ENCODE results near the gene OSMR. TPM values are rescaled to one million over a fixed set of nuclear protein-coding genes. Genes with fewer than 3 reads are reported as not detected.
A peak's percentile ranks its signal among the peaks of the same experiment; 100 is the strongest.
"Not testable (repeated sequence)": the region's sequence is repeated elsewhere in the genome, so short reads cannot be mapped to it uniquely, and the experiment has no call there.

Gene OSMR
- total and polyA plus RNA-seq, 2 donors from 2014 or later = 12.9 to 118 TPM

GRCh38 chr5:38853753-38854470 is 8.1 kb downstream of the OSMR start:
- Histone ChIP-seq H3K4me3 (ENCODE audit: low read length in 3 of 3) (no peak overlapping the region), H3K4me1 (ENCODE audit: control insufficient read depth in 2 of 3, insufficient read depth in 2 of 3, low read depth in 1 of 3, low read length in 3 of 3) (no peaks in the 10 kb centered on the region), H3K9ac (ENCODE audit: low read length in 3 of 3) (no peak overlapping the region), H3K27me3 (ENCODE audit: control insufficient read depth, insufficient read depth, low read length) (no peaks in the 10 kb centered on the region), H3K36me3 (ENCODE audit: control insufficient read depth in 2 of 3, insufficient read depth in 3 of 3, low read length in 3 of 3) (no peaks in the 10 kb centered on the region), H3K9me3 (ENCODE audit: control insufficient read depth in 2 of 3, insufficient read depth in 1 of 3, low read length in 3 of 3) (no peaks in the 10 kb centered on the region), H3K27ac (ENCODE audit: low read depth in 2 of 2, low read length in 2 of 2) (no peak overlapping the region)
- DNase-seq (no peak), FAIRE-seq (no peak)
- intact Hi-C loops (cut with DNase I) = no loop called here
- TF ChIP-seq CTCF (IDR thresholded peaks at IDR 0.05; ENCODE audit: borderline replicate concordance, extremely low read depth, insufficient read depth) = no peak

- intact Hi-C loops (cut with DNase I) = no loop called here
- Histone ChIP-seq H3K4me1 (ENCODE audit: control insufficient read depth in 2 of 3, insufficient read depth in 2 of 3, low read depth in 1 of 3, low read length in 3 of 3) (no peaks in the 10 kb centered on the region), H3K27me3 (ENCODE audit: control insufficient read depth, insufficient read depth, low read length) (no peaks in the 10 kb centered on the region), H3K4me3 (ENCODE audit: low read length in 3 of 3) (no peak overlapping the region), H3K9ac (ENCODE audit: low read length in 3 of 3) (no peak overlapping the region), H3K27ac (ENCODE audit: low read depth in 2 of 2, low read length in 2 of 2) (no peak overlapping the region), H3K36me3 (ENCODE audit: control insufficient read depth in 2 of 3, insufficient read depth in 3 of 3, low read length in 3 of 3) (no peaks in the 10 kb centered on the region), H3K9me3 (ENCODE audit: control insufficient read depth in 2 of 3, insufficient read depth in 1 of 3, low read length in 3 of 3) (no peaks in the 10 kb centered on the region)
- FAIRE-seq (no peak), DNase-seq (no peak)
- no peak for TF ChIP-seq CTCF (IDR thresholded peaks at IDR 0.05; ENCODE audit: borderline replicate concordance, extremely low read depth, insufficient read depth)
Observed at GRCh38 chr5:38854907-38855306, 9.1 kb downstream of the OSMR start.

GRCh38 chr5:38856660-38857059 is 10.8 kb downstream of the OSMR start:
- no peak for FAIRE-seq
- TF ChIP-seq CTCF (IDR thresholded peaks at IDR 0.05; ENCODE audit: borderline replicate concordance, extremely low read depth, insufficient read depth) = no peak

GRCh38 chr5:38858839-38859238 is 13.0 kb downstream of the OSMR start:
- Histone ChIP-seq H3K27ac (ENCODE audit: low read depth in 2 of 2, low read length in 2 of 2) (no peak overlapping the region), H3K9ac (ENCODE audit: low read length in 3 of 3) (no peak overlapping the region), H3K36me3 (ENCODE audit: control insufficient read depth in 2 of 3, insufficient read depth in 3 of 3, low read length in 3 of 3) (no peaks in the 10 kb centered on the region), H3K4me1 (ENCODE audit: control insufficient read depth in 2 of 3, insufficient read depth in 2 of 3, low read depth in 1 of 3, low read length in 3 of 3) (no peaks in the 10 kb centered on the region), H3K4me3 (ENCODE audit: low read length in 3 of 3) (no peak overlapping the region), H3K27me3 (ENCODE audit: control insufficient read depth, insufficient read depth, low read length) (no peaks in the 10 kb centered on the region), H3K9me3 (ENCODE audit: control insufficient read depth in 2 of 3, insufficient read depth in 1 of 3, low read length in 3 of 3) (no peaks in the 10 kb centered on the region)
- TF ChIP-seq CTCF (IDR thresholded peaks at IDR 0.05; ENCODE audit: borderline replicate concordance, extremely low read depth, insufficient read depth) = no peak
- DNase-seq = no peak
- FAIRE-seq = no peak
- intact Hi-C loops (cut with DNase I) = no loop called here

More at GRCh38 chr5:38856660-38857059, 10.8 kb downstream of the OSMR start:
- no peak overlapping the region for H3K4me3 ChIP-seq (ENCODE audit: low read length in 3 of 3)
- intact Hi-C loops (cut with DNase I) = no loop called here
- no peak overlapping the region for H3K9ac ChIP-seq (ENCODE audit: low read length in 3 of 3)
- no peaks in the 10 kb centered on the region for H3K36me3 ChIP-seq (ENCODE audit: control insufficient read depth in 2 of 3, insufficient read depth in 3 of 3, low read length in 3 of 3)
- H3K27me3 ChIP-seq (ENCODE audit: control insufficient read depth, insufficient read depth, low read length) = no peaks in the 10 kb centered on the region
- no peak overlapping the region for H3K27ac ChIP-seq (ENCODE audit: low read depth in 2 of 2, low read length in 2 of 2)
- DNase-seq = no peak
- H3K4me1 ChIP-seq (ENCODE audit: control insufficient read depth in 2 of 3, insufficient read depth in 2 of 3, low read depth in 1 of 3, low read length in 3 of 3) = no peaks in the 10 kb centered on the region
- no peaks in the 10 kb centered on the region for H3K9me3 ChIP-seq (ENCODE audit: control insufficient read depth in 2 of 3, insufficient read depth in 1 of 3, low read length in 3 of 3)

GRCh38 chr5:38861986-38862770 is 16.4 kb downstream of the OSMR start:
- H3K27ac ChIP-seq (ENCODE audit: low read depth in 2 of 2, low read length in 2 of 2) = not testable (repeated sequence)

More at GRCh38 chr5:38861986-38862770, 16.4 kb downstream of the OSMR start:
- H3K4me1 ChIP-seq (ENCODE audit: control insufficient read depth in 2 of 3, insufficient read depth in 2 of 3, low read depth in 1 of 3, low read length in 3 of 3); H3K9ac ChIP-seq (ENCODE audit: low read length in 3 of 3); H3K36me3 ChIP-seq (ENCODE audit: control insufficient read depth in 2 of 3, insufficient read depth in 3 of 3, low read length in 3 of 3); FAIRE-seq; H3K9me3 ChIP-seq (ENCODE audit: control insufficient read depth in 2 of 3, insufficient read depth in 1 of 3, low read length in 3 of 3); intact Hi-C loops (cut with DNase I); H3K27me3 ChIP-seq (ENCODE audit: control insufficient read depth, insufficient read depth, low read length); H3K4me3 ChIP-seq (ENCODE audit: low read length in 3 of 3): not testable (repeated sequence)
- peak in 1 of 5 donors; percentile 59 for DNase-seq
